Smooth muscle cell (in vitro differentiated cells): ENCODE results near the gene DUOX2. TPM values are rescaled to one million over a fixed set of nuclear protein-coding genes. Genes with fewer than 3 reads are reported as not detected.
"Not testable (repeated sequence)": the region's sequence is repeated elsewhere in the genome, so short reads cannot be mapped to it uniquely, and the experiment has no call there.

Experiments used
- DNase-seq: peaks from one replicate; lab custom pipeline; 2025; ENCODE audit not compliant: unreplicated experiment; lab: John Stamatoyannopoulos, UW
- H2AFZ ChIP-seq: fragments of 200-600 bp; sonication (generic); 2 replicates; pipeline ENCODE4 v1.6.0; 2016; ENCODE audit warnings: antibody characterized with exemption, low read depth, mild to moderate bottlenecking
- H3F3A ChIP-seq: fragments of 200-600 bp; sonication (generic); 2 replicates; pipeline ENCODE4 v1.6.0; 2017; ENCODE audit warnings: antibody characterized with exemption, low read depth
- H3K27ac ChIP-seq: fragments of 200-600 bp; sonication (generic); 2 replicates; pipeline ENCODE4 v1.5.1; 2016; ENCODE audit warnings: low read depth, mild to moderate bottlenecking
- H3K27me3 ChIP-seq: fragments of 200-600 bp; sonication (generic); 2 replicates; pipeline ENCODE4 v1.6.1; 2016; ENCODE audit warnings: low read depth, mild to moderate bottlenecking
- H3K36me3 ChIP-seq: fragments of 200-600 bp; sonication (generic); 2 replicates; pipeline ENCODE4 v1.5.1; 2016; ENCODE audit warnings: low read depth
- H3K4me1 ChIP-seq: fragments of 200-600 bp; sonication (generic); 2 replicates; pipeline ENCODE4 v1.5.1; 2016; ENCODE audit warnings: low read depth
- H3K4me2 ChIP-seq: fragments of 200-600 bp; sonication (generic); 2 replicates; pipeline ENCODE4 v1.6.0; 2016; ENCODE audit warnings: mild to moderate bottlenecking
- H3K4me3 ChIP-seq: fragments of 200-600 bp; sonication (generic); 2 replicates; pipeline ENCODE4 v1.5.1; 2016; ENCODE audit warnings: mild to moderate bottlenecking
- H3K79me2 ChIP-seq: fragments of 200-600 bp; sonication (generic); 2 replicates; pipeline ENCODE4 v1.6.0; 2016; ENCODE audit warnings: low read depth, mild to moderate bottlenecking
- H3K9ac ChIP-seq: fragments of 200-600 bp; sonication (generic); 2 replicates; pipeline ENCODE4 v1.6.0; 2016; ENCODE audit warnings: low read depth
- H3K9me3 ChIP-seq: fragments of 200-600 bp; sonication (generic); replicated peaks from 2 replicates; pipeline ENCODE4 v1.5.1; 2016; ENCODE audit warnings: low read depth
- H4K20me1 ChIP-seq: fragments of 200-600 bp; sonication (generic); 2 replicates; pipeline ENCODE4 v1.6.0; 2016; ENCODE audit warnings: low read depth
- WGBS: methylation state at CpG from one replicate; pipeline ENCODE4 v1.1.7; 2016; ENCODE audit warnings: low lambda C conversion rate; 5-methylcytosine and 5-hydroxymethylcytosine counted together
- polyA plus RNA-seq: library from polyadenylated mRNA; unstranded; fragments of >200 nt; fragmentation: Nextera tagmentation; extraction: Ambion mirVana; gene quantifications from 2 replicates; pipeline ENCODE4 v1.2.1, GENCODE V29; 2016
- total RNA-seq: library from RNA; depleted of rRNA; stranded (reverse); fragments of >200 nt; gene quantifications from 2 replicates; pipeline ENCODE4 v1.2.3, GENCODE V29; 2014
- TF ChIP-seq, protein P1 (sequence below): fragments of 200-600 bp; sonication (generic); IDR thresholded peaks from 2 replicates; pipeline ENCODE4 v1.5.1; 2017; ENCODE audit warnings: borderline replicate concordance, mild to moderate bottlenecking, antibody characterized with exemption; ENCODE audit not compliant: insufficient read depth, poor library complexity, severe bottlenecking

Gene DUOX2
- total and polyA plus RNA-seq, 2 experiments from 2014 or later, result 0.34 to 1.4 TPM

DNA sequence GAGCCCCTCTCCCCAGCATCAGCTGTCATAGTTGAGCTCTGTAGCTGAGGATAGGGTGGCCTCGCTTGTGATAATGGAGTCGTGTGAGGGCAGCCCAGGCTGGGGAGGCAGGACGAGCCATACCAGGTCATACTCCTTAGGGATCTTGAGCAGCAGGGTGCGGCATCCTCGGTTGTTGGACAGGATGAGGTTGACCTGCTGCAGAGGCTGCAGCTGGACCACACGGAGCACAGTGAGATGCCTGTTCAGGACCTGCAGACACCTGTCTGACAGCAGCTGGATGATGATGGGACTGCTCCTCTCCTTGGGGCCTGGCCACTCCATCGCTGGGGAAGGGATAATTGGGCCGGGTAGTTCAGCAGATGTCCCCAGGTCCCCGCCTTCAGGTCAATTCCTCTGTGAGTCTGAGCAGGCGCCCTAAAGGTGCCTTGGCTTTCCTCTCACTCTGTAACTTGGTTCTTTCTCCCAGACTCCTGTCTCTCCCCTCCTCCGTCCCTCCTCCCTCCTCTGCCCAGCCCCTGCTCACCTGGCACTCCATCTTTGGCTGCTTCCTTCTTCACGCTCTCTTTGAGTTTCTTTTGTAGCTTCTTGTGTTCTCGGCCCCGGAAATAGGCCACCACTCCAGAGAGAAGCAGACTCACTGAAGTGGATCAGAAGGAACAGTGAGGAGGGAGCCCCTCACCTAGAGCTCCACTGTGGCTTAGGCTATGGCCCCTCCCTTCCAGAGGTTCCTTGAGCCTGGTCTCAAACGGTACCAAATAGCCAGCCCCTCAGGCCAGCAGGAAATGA is 7.8 kb downstream of the DUOX2 start:
- WGBS, result 83% methylated on average over 14 of the region's 15 CpGs
- no peak overlapping the region for H3K9ac ChIP-seq
- no peaks in the 10 kb centered on the region for H3K79me2 ChIP-seq
- no peak overlapping the region for H3K27ac ChIP-seq
- TF ChIP-seq, protein P1, sequence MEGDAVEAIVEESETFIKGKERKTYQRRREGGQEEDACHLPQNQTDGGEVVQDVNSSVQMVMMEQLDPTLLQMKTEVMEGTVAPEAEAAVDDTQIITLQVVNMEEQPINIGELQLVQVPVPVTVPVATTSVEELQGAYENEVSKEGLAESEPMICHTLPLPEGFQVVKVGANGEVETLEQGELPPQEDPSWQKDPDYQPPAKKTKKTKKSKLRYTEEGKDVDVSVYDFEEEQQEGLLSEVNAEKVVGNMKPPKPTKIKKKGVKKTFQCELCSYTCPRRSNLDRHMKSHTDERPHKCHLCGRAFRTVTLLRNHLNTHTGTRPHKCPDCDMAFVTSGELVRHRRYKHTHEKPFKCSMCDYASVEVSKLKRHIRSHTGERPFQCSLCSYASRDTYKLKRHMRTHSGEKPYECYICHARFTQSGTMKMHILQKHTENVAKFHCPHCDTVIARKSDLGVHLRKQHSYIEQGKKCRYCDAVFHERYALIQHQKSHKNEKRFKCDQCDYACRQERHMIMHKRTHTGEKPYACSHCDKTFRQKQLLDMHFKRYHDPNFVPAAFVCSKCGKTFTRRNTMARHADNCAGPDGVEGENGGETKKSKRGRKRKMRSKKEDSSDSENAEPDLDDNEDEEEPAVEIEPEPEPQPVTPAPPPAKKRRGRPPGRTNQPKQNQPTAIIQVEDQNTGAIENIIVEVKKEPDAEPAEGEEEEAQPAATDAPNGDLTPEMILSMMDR, result no peak
- no peak overlapping the region for H3K4me2 ChIP-seq
- H3K4me1 ChIP-seq, result no peaks in the 10 kb centered on the region
- no peak for DNase-seq
- no peaks in the 10 kb centered on the region for H3K9me3 ChIP-seq
- no peak overlapping the region for H2AFZ ChIP-seq
- H3K4me3 ChIP-seq, result no peak overlapping the region
- H3K36me3 ChIP-seq, result no peaks in the 10 kb centered on the region
- no peaks in the 10 kb centered on the region for H3F3A ChIP-seq
- no peaks in the 10 kb centered on the region for H4K20me1 ChIP-seq
- peaks cover 48% of the 10 kb centered on the region for H3K27me3 ChIP-seq

DNA sequence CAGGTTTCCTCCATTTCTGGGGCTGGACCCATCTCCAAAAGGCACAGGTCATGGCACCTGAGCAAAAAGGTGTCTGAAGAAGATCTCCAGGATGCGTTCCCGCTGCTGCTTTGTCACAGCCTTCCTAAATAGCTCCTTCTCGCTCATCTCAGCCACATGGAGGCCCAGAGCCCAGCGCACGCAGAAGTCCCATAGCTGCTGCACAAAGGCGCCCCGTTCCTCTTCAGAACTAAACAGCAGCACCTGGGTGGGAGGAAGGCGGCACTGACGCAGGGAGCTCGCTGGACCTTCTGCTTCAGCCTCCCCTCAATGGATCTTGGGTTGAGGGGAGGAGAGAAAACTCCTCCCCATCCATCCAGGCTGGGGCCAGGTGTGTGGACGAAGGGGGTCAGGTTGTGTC is 8.4 kb downstream of the DUOX2 start:
- Histone ChIP-seq H3K36me3 (no peaks in the 10 kb centered on the region), H3K4me3 (no peak overlapping the region), H3K9ac (no peak overlapping the region), H3K4me1 (no peaks in the 10 kb centered on the region), H3K9me3 (no peaks in the 10 kb centered on the region), H3F3A (no peaks in the 10 kb centered on the region), H2AFZ (no peak overlapping the region), H4K20me1 (no peaks in the 10 kb centered on the region), H3K79me2 (no peaks in the 10 kb centered on the region), H3K27me3 (peaks cover 49% of the 10 kb centered on the region), H3K4me2 (no peak overlapping the region), H3K27ac (no peak overlapping the region)
- TF ChIP-seq, protein P1, result no peak
- DNase-seq, result no peak
- WGBS, result 95% methylated on average over 11 of the region's 11 CpGs

DNA sequence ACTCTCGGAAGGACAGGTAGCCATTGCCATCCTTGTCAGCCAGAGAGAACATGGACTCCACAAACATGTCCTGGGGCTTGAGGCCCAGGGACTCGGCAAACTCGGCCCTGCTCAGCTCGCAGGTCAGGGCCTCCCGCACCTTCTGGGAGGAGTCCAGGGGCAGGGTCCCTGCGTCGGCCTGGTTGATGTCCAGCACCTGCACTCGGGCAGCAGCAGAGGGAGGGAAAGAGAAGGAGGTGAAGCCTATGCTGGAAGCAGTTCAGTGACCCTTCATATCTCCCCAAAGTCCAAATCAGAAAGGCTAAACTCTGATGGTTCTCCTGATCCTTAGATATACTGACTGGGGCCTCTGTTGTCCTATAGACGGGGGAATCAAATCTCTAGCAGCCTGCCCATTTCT is 9.8 kb downstream of the DUOX2 start:
- not testable (repeated sequence) for H3K79me2 ChIP-seq, H3K9me3 ChIP-seq
- 94% methylated on average over 9 of the region's 9 CpGs for WGBS

DNA sequence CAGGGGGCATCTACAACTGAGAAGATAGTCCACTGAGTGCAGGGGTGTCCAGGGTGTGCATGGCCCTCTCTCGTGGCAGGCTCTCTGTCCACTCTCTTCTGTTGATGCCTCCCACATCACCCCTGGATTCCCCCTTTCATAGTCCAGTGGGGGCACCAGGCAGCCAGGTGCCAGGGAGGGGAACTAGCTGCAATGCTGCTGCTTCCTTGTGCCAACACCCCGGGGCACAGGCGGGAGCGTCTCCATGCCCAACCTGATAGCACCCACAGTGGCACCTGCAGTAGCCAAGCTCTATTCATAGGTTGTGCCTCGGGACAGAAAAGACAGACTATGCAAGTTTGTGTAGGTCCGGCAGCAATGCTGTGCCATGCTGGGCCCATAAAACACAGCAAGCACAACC is 11.7 kb downstream of the DUOX2 start:
- TF ChIP-seq, protein P1, result no peak
- no peak overlapping the region for H3K27ac ChIP-seq
- H3K9me3 ChIP-seq, result no peaks in the 10 kb centered on the region
- no peaks in the 10 kb centered on the region for H3K79me2 ChIP-seq
- H4K20me1 ChIP-seq, result no peaks in the 10 kb centered on the region
- H3K9ac ChIP-seq, result no peak overlapping the region
- no peak overlapping the region for H2AFZ ChIP-seq
- H3K36me3 ChIP-seq, result no peaks in the 10 kb centered on the region
- peaks cover 29% of the 10 kb centered on the region for H3K27me3 ChIP-seq
- no peak overlapping the region for H3K4me3 ChIP-seq
- no peaks in the 10 kb centered on the region for H3K4me1 ChIP-seq
- H3K4me2 ChIP-seq, result no peak overlapping the region
- H3F3A ChIP-seq, result no peaks in the 10 kb centered on the region
- WGBS, result 94% methylated on average over 6 of the region's 6 CpGs
- no peak for DNase-seq

More for the DNA sequence above, 9.8 kb downstream of the DUOX2 start:
- H3K9ac ChIP-seq, H4K20me1 ChIP-seq, DNase-seq, H3K4me2 ChIP-seq, H3K4me3 ChIP-seq, H3K27ac ChIP-seq, H2AFZ ChIP-seq, H3F3A ChIP-seq, H3K36me3 ChIP-seq, H3K4me1 ChIP-seq: not testable (repeated sequence)
- H3K27me3 ChIP-seq, result peaks cover 35% of the 10 kb centered on the region
